ENCODE data around the gene ABHD10. TPM values are rescaled to one million over a fixed set of nuclear protein-coding genes. Genes with fewer than 3 reads are reported as not detected.
A peak's percentile ranks its signal among the peaks of the same experiment; 100 is the strongest.

ABHD10 gene
- total RNA-seq, 1 donor from 2014 or later: 28.4 TPM

- CTCF ChIA-PET: interaction anchor here (0.6 to 5.1 kb wide), 16 partner anchors 8 to 434 kb away, joined by 3 to 81 read pairs (median 5); partner anchors contain the start of gene TMPRSS7
- Mint-ChIP-seq H3K36me3 (ENCODE audit: low read depth) (no peaks in the 10 kb centered on the region), H3K27ac (no peak overlapping the region), H3K9me3 (no peaks in the 10 kb centered on the region), H3K4me3 (no peak overlapping the region), H3K4me1 (peaks cover 16% of the 10 kb centered on the region), H3K27me3 (no peaks in the 10 kb centered on the region)
- intact Hi-C loops (cut with micrococcal nuclease): no loop called here
- DNase-seq (no peak), ATAC-seq (ENCODE audit: low read depth) (no peak)
- no peak for TF ChIP-seq CTCF (IDR thresholded peaks at IDR 0.05)
- POLR2A ChIA-PET: no interaction called here
Observed at GRCh38 chr3:112012205-112012992, 33.6 kb downstream of the ABHD10 start.

- no peaks in the 10 kb centered on the region for H3K9me3 Mint-ChIP-seq
- ATAC-seq (ENCODE audit: low read depth) (peak; percentile 82), DNase-seq (peak; percentile 21)
- H3K4me3 Mint-ChIP-seq: peak overlapping the region; percentile 21
- no peaks in the 10 kb centered on the region for H3K36me3 Mint-ChIP-seq (ENCODE audit: low read depth)
- ChIA-PET POLR2A (interaction anchor here (1.2 kb wide), 1 partner anchor 34 kb away, joined by 4 read pairs; the partner anchor contains the start of gene ABHD10), CTCF (interaction anchor here (0.5 to 5.1 kb wide), 28 partner anchors 9 to 435 kb away, joined by 3 to 81 read pairs (median 5); partner anchors contain the start of gene TMPRSS7)
- H3K27me3 Mint-ChIP-seq: no peaks in the 10 kb centered on the region
- H3K27ac Mint-ChIP-seq: no peak overlapping the region
- intact Hi-C loops (cut with micrococcal nuclease): loop anchor here (1.0 kb wide), 5 partner anchors 24 to 435 kb away; no protein-coding TSS in a partner anchor
- H3K4me1 Mint-ChIP-seq: peaks cover 16% of the 10 kb centered on the region
- TF ChIP-seq CTCF (IDR thresholded peaks at IDR 0.05): no peak
Observed at GRCh38 chr3:112013058-112013783, 34.4 kb downstream of the ABHD10 start.

- POLR2A ChIA-PET: interaction anchor here (0.6 to 1.2 kb wide), 2 partner anchors 35 to 296 kb away, joined by 3 to 4 read pairs; partner anchors contain the start of gene ABHD10
- Mint-ChIP-seq H3K36me3 (ENCODE audit: low read depth) (no peaks in the 10 kb centered on the region), H3K4me3 (no peak overlapping the region), H3K4me1 (peaks cover 16% of the 10 kb centered on the region), H3K9me3 (no peaks in the 10 kb centered on the region), H3K27me3 (no peaks in the 10 kb centered on the region), H3K27ac (no peak overlapping the region)
- intact Hi-C loops (cut with micrococcal nuclease): loop anchor here (1.0 kb wide), 5 partner anchors 24 to 435 kb away; no protein-coding TSS in a partner anchor
- CTCF ChIA-PET: interaction anchor here (0.5 to 5.1 kb wide), 23 partner anchors 10 to 435 kb away, joined by 3 to 81 read pairs (median 5); partner anchors contain the start of gene TMPRSS7
- TF ChIP-seq CTCF (IDR thresholded peaks at IDR 0.05): no peak
- ATAC-seq (ENCODE audit: low read depth) (no peak), DNase-seq (no peak)
Observed at GRCh38 chr3:112013784-112014143, 34.9 kb downstream of the ABHD10 start.

GRCh38 chr3:112017091-112017490 lies 38.3 kb downstream of the ABHD10 start:
- Mint-ChIP-seq H3K4me3 (no peak overlapping the region), H3K27me3 (no peaks in the 10 kb centered on the region), H3K36me3 (ENCODE audit: low read depth) (no peaks in the 10 kb centered on the region), H3K27ac (no peak overlapping the region), H3K4me1 (peaks cover 13% of the 10 kb centered on the region), H3K9me3 (no peaks in the 10 kb centered on the region)
- intact Hi-C loops (cut with micrococcal nuclease): loop anchor here (2.0 kb wide), 1 partner anchor 26 kb away; no protein-coding TSS in a partner anchor
- CTCF ChIA-PET: interaction anchor here (1.4 to 1.7 kb wide), 2 partner anchors 10 to 28 kb away, joined by 4 to 5 read pairs; no protein-coding TSS in a partner anchor
- DNase-seq (no peak), ATAC-seq (ENCODE audit: low read depth) (no peak)
- POLR2A ChIA-PET: no interaction called here
- TF ChIP-seq CTCF (IDR thresholded peaks at IDR 0.05): no peak

- intact Hi-C loops (cut with micrococcal nuclease): no loop called here
Observed at GRCh38 chr3:112018712-112019111, 39.9 kb downstream of the ABHD10 start.

More at GRCh38 chr3:112018712-112019111, 39.9 kb downstream of the ABHD10 start:
- Mint-ChIP-seq H3K27me3 (no peaks in the 10 kb centered on the region), H3K9me3 (no peaks in the 10 kb centered on the region), H3K4me3 (no peak overlapping the region), H3K36me3 (ENCODE audit: low read depth) (no peaks in the 10 kb centered on the region), H3K27ac (no peak overlapping the region), H3K4me1 (peaks cover 4% of the 10 kb centered on the region)
- no peak for TF ChIP-seq CTCF (IDR thresholded peaks at IDR 0.05)
- DNase-seq (no peak), ATAC-seq (ENCODE audit: low read depth) (no peak)
- POLR2A ChIA-PET: no interaction called here
- CTCF ChIA-PET: no interaction called here
